Sigmoid colon (tissue), 4 donors: Measurements from ENCODE around the gene BRD9.

ENCODE experiments used
- CTCF ChIP-seq, 4 experiments: fragments of 450-650 bp in 3 of 4; fragments of 200-600 bp in 1 of 4; IDR thresholded peaks; one replicate each; pipeline ENCODE4 v1.5.1; 2016 to 2019; ENCODE audit warnings: antibody characterized with exemption in 4 of 4, mild to moderate bottlenecking in 3 of 4, moderate library complexity in 2 of 4
- POLR2AphosphoS5 ChIP-seq, 4 donors: sonication (generic); formaldehyde crosslinking; IDR thresholded peaks; one replicate each; pipeline ENCODE4 v1.6.1; 2017; ENCODE audit warnings: antibody characterized with exemption in 4 of 4

- no peak for TF ChIP-seq CTCF (IDR thresholded peaks at IDR 0.05)
- TF ChIP-seq POLR2AphosphoS5 (IDR thresholded peaks at IDR 0.05): no peak
These were observed 521 bp upstream of the BRD9 start for GRCh38 chr5:893137-893506.
